Loucy (cell line): Measurements from ENCODE around the gene PAPOLB.

Experiments
- CTCF ChIP-seq: fragments of 200-600 bp; sonication (generic); conservative IDR thresholded peaks from 2 replicates; pipeline ENCODE4 v1.5.1; 2014; ENCODE audit warnings: mild to moderate bottlenecking, antibody characterized with exemption, low read length
- EZH2phosphoT487 ChIP-seq: fragments of 200-600 bp; IDR thresholded peaks from 2 replicates; pipeline ENCODE4 v1.6.1; 2018; ENCODE audit warnings: antibody characterized with exemption, mild to moderate bottlenecking, moderate library complexity, borderline replicate concordance

- TF ChIP-seq CTCF = no peak
- no peak for TF ChIP-seq EZH2phosphoT487
Measured at GRCh38 chr7:4816419-4817080, 45.3 kb downstream of the PAPOLB start.
